DND-41 (cell line): ENCODE results near the gene VPS52.
A peak's percentile ranks its signal among the peaks of the same experiment; 100 is the strongest.

Experiments
- ATAC-seq: fragments of 200-7000 bp; cut with Tn5 transposase; 3 replicates; pipeline ENCODE4 v1.9.1; 2021; ENCODE audit warnings: low read depth; ENCODE audit not compliant: insufficient read depth
- DNase-seq: peaks from one replicate; pipeline ENCODE4 v3.0.0-alpha.2; 2020
- H2AFZ ChIP-seq: 2 replicates; pipeline ENCODE4 v1.6.0; 2012; ENCODE audit warnings: low read depth, low read length
- H3K27ac ChIP-seq: 2 replicates; pipeline ENCODE4 v1.5.1; 2012; ENCODE audit warnings: low read length, inconsistent platforms
- H3K27me3 ChIP-seq: fragments of 200-600 bp; sonication (generic); 2 replicates; pipeline ENCODE4 v1.6.0; 2012; ENCODE audit warnings: low read length, mild to moderate bottlenecking, inconsistent platforms; ENCODE audit not compliant: insufficient read depth, poor library complexity
- H3K36me3 ChIP-seq: 2 replicates; pipeline ENCODE4 v1.5.1; 2012; ENCODE audit warnings: low read length, inconsistent platforms; ENCODE audit not compliant: insufficient read depth
- H3K4me1 ChIP-seq: 2 replicates; pipeline ENCODE4 v1.5.1; 2012; ENCODE audit warnings: mild to moderate bottlenecking, low read length; ENCODE audit not compliant: insufficient read depth
- H3K4me2 ChIP-seq: 2 replicates; pipeline ENCODE4 v1.6.0; 2012; ENCODE audit warnings: mild to moderate bottlenecking, moderate library complexity, low read length, inconsistent platforms; ENCODE audit not compliant: insufficient read depth
- H3K4me3 ChIP-seq, 2 experiments: fragments of 200-600 bp in 1 of 2; shearing (Covaris generic) in 1 of 2; 2 replicates each; pipeline ENCODE4 v1.5.1; 2012 to 2016; ENCODE audit warnings: inconsistent platforms in 2 of 2, low read length in 2 of 2, mild to moderate bottlenecking in 2 of 2, low read depth in 1 of 2, moderate library complexity in 1 of 2
- H3K79me2 ChIP-seq: 2 replicates; pipeline ENCODE4 v1.6.0; 2012; ENCODE audit warnings: low read length, inconsistent platforms; ENCODE audit not compliant: insufficient read depth
- H3K9ac ChIP-seq: 2 replicates; pipeline ENCODE4 v1.6.0; 2012; ENCODE audit warnings: low read depth, mild to moderate bottlenecking, inconsistent platforms, low read length, moderate library complexity
- H3K9me3 ChIP-seq: 2 replicates; pipeline ENCODE4 v1.5.1; 2012; ENCODE audit warnings: low read length, moderate library complexity, mild to moderate bottlenecking, inconsistent platforms; ENCODE audit not compliant: insufficient read depth, severe bottlenecking
- H4K20me1 ChIP-seq: 2 replicates; pipeline ENCODE4 v1.6.0; 2012; ENCODE audit warnings: low read length; ENCODE audit not compliant: insufficient read depth
- CTCF ChIP-seq: IDR thresholded peaks from 2 replicates; pipeline ENCODE4 v1.5.1; 2012; ENCODE audit warnings: borderline replicate concordance, low read length, moderate library complexity, mild to moderate bottlenecking; ENCODE audit not compliant: poor library complexity, severe bottlenecking; ENCODE audit errors: extremely low read depth
- EZH2 ChIP-seq: IDR thresholded peaks from 3 replicates; pipeline ENCODE4 v1.6.1; 2012; ENCODE audit warnings: borderline replicate concordance, low read depth, mild to moderate bottlenecking, moderate library complexity, low read length, inconsistent platforms; ENCODE audit not compliant: severe bottlenecking

Gene VPS52

GRCh38 chr6:33298773-33299236 lies 27.1 kb upstream of the VPS52 start, which contains the start of gene RGL2:
RGL2 (minus strand) TSS chr6:33298942; CDS start chr6:33298610, 332 bp downstream.
- DNase-seq (peak; percentile 79), ATAC-seq (peak; percentile 47)
- H2AFZ ChIP-seq = peak within 1 kb of the TSS; percentile 92
- H3K9me3 ChIP-seq = no peaks in the 10 kb centered on the region
- peaks cover 37% of the 10 kb centered on the region for H3K79me2 ChIP-seq
- peaks cover 43% of the 10 kb centered on the region for H3K4me1 ChIP-seq
- no peaks in the 10 kb centered on the region for H3K27me3 ChIP-seq
- H3K4me3 ChIP-seq = peak within 1 kb of the TSS; percentile 76 to 90
- peak within 1 kb of the TSS; percentile 96 for H3K4me2 ChIP-seq
- H3K9ac ChIP-seq = peak within 1 kb of the TSS; percentile 93
- no peak for TF ChIP-seq EZH2
- TF ChIP-seq CTCF = no peak
- peaks cover 38% of the 10 kb centered on the region for H3K36me3 ChIP-seq
- H4K20me1 ChIP-seq = peaks cover 9% of the 10 kb centered on the region
- H3K27ac ChIP-seq = peak within 1 kb of the TSS; percentile 98

DNA sequence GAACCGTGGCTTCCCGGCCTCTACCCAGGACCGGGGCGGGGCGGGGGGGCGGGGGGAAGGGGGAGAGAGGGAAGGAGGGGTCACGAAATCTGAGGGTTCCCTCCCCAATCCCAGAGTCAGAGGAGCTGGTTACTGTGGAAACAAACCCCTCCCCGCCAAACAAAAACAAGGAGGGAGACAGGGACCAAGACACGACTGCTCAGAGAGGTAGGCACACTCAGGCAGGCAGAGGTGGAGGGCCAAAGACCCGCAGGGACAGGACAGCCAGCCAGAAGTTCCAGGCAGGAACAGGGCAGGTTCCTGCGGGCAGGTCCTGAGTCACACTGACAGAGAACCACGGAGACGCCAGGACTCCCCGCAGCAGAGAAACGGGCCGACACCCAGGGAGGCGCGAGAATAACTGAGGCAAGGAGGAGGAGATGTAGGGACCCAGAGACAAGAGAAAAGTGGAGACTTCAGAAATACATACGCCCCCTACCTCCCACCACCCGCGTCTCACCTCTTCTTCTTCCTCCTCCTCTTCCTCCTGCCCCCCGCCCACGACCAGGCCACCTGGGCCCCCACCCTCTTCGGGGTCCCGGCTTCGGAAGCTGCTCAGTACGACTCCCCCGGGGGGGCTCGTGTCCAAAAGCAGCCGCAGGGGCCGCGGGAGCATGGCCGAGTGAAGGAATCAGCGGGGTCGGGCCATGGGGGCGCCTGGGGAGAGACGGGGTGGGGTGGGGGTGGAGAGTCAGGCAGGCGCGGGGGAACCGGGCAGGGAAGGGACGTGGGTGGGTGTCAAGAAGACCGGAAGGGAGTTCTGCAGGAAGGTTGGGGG lies 26.5 kb upstream of the VPS52 start:
- Histone ChIP-seq H2AFZ (peak overlapping the region; percentile 92), H3K27me3 (no peaks in the 10 kb centered on the region), H4K20me1 (0 out of 2 replicates have a peak, but pooled peaks cover 6% of the 10 kb centered on the region), H3K4me3 (peak overlapping the region; percentile 76 to 90), H3K4me2 (peak overlapping the region; percentile 96), H3K9me3 (no peaks in the 10 kb centered on the region), H3K27ac (peak overlapping the region; percentile 98), H3K36me3 (peaks cover 40% of the 10 kb centered on the region), H3K79me2 (peaks cover 37% of the 10 kb centered on the region), H3K4me1 (peaks cover 43% of the 10 kb centered on the region), H3K9ac (peak overlapping the region; percentile 93)
- TF ChIP-seq EZH2 (no peak), CTCF (peak; percentile 52)
- ATAC-seq (peak; percentile 34), DNase-seq (peak; percentile 77)

DNA sequence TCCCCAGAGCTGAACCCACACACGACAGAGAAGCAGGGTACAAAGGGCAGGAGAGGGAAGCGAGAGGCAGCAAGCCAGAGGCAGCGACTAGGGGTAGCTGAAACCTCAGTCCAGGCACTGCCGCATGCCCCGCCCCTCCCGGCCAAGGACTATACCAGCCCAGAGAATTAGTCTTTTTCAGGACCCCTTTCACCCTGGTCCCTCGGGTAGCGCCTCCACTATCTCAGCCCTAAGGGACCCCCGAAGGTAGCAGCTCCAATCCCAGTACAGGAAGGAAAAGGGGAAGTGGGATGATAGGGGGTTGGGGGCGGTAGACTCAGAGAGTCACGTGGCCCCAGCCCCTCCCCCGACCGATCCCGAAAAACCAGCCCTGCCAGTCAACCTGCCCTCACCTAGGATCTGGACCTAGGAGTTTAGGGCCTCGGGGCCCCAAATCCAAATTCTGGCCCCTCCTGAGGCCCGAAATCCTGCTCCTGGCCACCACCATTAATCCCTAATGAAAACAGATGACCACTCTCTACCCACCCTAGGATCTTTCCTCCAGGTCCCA lies 25.8 kb upstream of the VPS52 start:
- Histone ChIP-seq H2AFZ (no peak overlapping the region), H4K20me1 (0 out of 2 replicates have a peak, but pooled peaks cover 6% of the 10 kb centered on the region), H3K79me2 (peaks cover 35% of the 10 kb centered on the region), H3K4me1 (peaks cover 43% of the 10 kb centered on the region), H3K9me3 (no peaks in the 10 kb centered on the region), H3K4me3 (peak overlapping the region in 1 of 2 experiments; percentile 90; a peak in 3 of 4 replicates), H3K36me3 (peaks cover 42% of the 10 kb centered on the region), H3K4me2 (peak overlapping the region; percentile 96), H3K9ac (peak overlapping the region; percentile 93; the same call in 1 of the 2 replicates), H3K27ac (0 out of 2 replicates have a peak overlapping the region, but pooled peaks have one; percentile 28), H3K27me3 (no peaks in the 10 kb centered on the region)
- ATAC-seq (no peak), DNase-seq (no peak)
- TF ChIP-seq EZH2 = no peak
- no peak for TF ChIP-seq CTCF
